Measurements from ENCODE around the gene PIK3R6.

DNA sequence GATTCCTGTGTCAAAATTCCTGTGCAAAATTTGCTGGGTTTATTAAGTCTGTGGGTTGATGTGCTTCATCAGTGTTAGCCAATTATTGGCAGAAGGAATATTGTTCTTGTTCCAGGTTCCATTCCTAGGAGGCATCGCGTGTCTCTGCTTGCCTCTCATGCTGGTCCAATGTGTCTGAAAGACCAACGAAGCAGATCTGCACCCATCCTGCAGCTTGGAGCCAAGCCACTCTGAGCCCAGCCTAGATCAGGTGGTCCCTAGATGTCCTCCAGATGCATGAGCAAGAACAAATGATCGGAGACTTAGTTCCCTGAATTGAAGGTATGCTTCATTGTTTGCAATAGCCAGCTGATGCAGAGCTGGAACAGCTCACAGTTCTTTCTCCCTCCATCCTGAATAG lies 10.5 kb upstream of the PIK3R6 start:
- TF ChIP-seq, protein P1, sequence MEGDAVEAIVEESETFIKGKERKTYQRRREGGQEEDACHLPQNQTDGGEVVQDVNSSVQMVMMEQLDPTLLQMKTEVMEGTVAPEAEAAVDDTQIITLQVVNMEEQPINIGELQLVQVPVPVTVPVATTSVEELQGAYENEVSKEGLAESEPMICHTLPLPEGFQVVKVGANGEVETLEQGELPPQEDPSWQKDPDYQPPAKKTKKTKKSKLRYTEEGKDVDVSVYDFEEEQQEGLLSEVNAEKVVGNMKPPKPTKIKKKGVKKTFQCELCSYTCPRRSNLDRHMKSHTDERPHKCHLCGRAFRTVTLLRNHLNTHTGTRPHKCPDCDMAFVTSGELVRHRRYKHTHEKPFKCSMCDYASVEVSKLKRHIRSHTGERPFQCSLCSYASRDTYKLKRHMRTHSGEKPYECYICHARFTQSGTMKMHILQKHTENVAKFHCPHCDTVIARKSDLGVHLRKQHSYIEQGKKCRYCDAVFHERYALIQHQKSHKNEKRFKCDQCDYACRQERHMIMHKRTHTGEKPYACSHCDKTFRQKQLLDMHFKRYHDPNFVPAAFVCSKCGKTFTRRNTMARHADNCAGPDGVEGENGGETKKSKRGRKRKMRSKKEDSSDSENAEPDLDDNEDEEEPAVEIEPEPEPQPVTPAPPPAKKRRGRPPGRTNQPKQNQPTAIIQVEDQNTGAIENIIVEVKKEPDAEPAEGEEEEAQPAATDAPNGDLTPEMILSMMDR (IDR thresholded peaks at IDR 0.05): no peak
- TF ChIP-seq EP300 (IDR thresholded peaks at IDR 0.05) (no peak), POLR2A (IDR thresholded peaks at IDR 0.05) (no peak), POLR2AphosphoS5 (IDR thresholded peaks at IDR 0.05) (no peak)
